Measurements from ENCODE around the gene RIC8B.

- no peak for TF ChIP-seq POLR2A (IDR thresholded peaks at IDR 0.05)
- TF ChIP-seq CTCF (IDR thresholded peaks at IDR 0.05) = no peak
- TF ChIP-seq POLR2AphosphoS5 (IDR thresholded peaks at IDR 0.05) = no peak
- TF ChIP-seq EP300 (IDR thresholded peaks at IDR 0.05) = no peak
Measured at GRCh38 chr12:106814714-106815113, 40.2 kb downstream of the RIC8B start.

Measured in suprapubic skin (tissue), 4 donors.